Activated CD8-positive, alpha-beta T cell treated with anti-CD3 and anti-CD28 coated beads for 36 hours (primary cell): ENCODE results near the gene RFLNA. TPM values are rescaled to one million over a fixed set of nuclear protein-coding genes. Genes with fewer than 3 reads are reported as not detected.

Source experiments
- ATAC-seq: fragments of 200-7000 bp; cut with Tn5 transposase; one replicate; pipeline ENCODE4 v1.10.0; 2021; ENCODE audit warnings: mild to moderate bottlenecking, moderate library complexity
- CTCF ChIA-PET: fragments of 350-600 bp; sonication (Branson Sonifier 250); formaldehyde crosslinking; loops from one replicate; lab custom pipeline; 2021; ENCODE audit warnings: antibody characterized with exemption; lab: Charles Lee
- POLR2A ChIA-PET: fragments of 350-600 bp; sonication (Branson Sonifier 250); formaldehyde crosslinking; loops from one replicate; lab custom pipeline; 2021; ENCODE audit warnings: antibody characterized with exemption; lab: Charles Lee
- DNase-seq: peaks from one replicate; pipeline ENCODE4 v3.0.0-alpha.2; 2020
- H3K27ac Mint-ChIP-seq: one replicate; pipeline ENCODE4 v1.8.0; 2021; ENCODE audit warnings: mild to moderate bottlenecking, mixed read lengths
- H3K27me3 Mint-ChIP-seq: one replicate; pipeline ENCODE4 v1.8.0; 2021; ENCODE audit warnings: mixed read lengths
- H3K36me3 Mint-ChIP-seq: one replicate; pipeline ENCODE4 v1.8.0; 2021; ENCODE audit warnings: low read depth, mixed read lengths
- H3K4me1 Mint-ChIP-seq: one replicate; pipeline ENCODE4 v1.8.0; 2021; ENCODE audit warnings: low read depth, mixed read lengths
- H3K4me3 Mint-ChIP-seq: one replicate; pipeline ENCODE4 v1.8.0; 2021; ENCODE audit warnings: mild to moderate bottlenecking, moderate library complexity, mixed read lengths
- H3K9me3 Mint-ChIP-seq: one replicate; pipeline ENCODE4 v1.8.0; 2021; ENCODE audit warnings: mixed read lengths
- intact Hi-C: fragments of 100-400 bp; cut with micrococcal nuclease; formaldehyde crosslinking; loops from one replicate; pipeline ENCODE4 v1.10.0; 2022
- total RNA-seq, 2 experiments: library from RNA; stranded (reverse); gene quantifications; one replicate each; pipeline ENCODE4 v1.2.3, GENCODE V29; 2021
- TF ChIP-seq, protein P1 (sequence below): fragments of 200-600 bp; IDR thresholded peaks from one replicate; pipeline ENCODE4 v1.8.0; 2022; ENCODE audit warnings: antibody characterized with exemption, mild to moderate bottlenecking

Gene RFLNA
- total RNA-seq, 2 experiments from 2014 or later, result not detected

DNA sequence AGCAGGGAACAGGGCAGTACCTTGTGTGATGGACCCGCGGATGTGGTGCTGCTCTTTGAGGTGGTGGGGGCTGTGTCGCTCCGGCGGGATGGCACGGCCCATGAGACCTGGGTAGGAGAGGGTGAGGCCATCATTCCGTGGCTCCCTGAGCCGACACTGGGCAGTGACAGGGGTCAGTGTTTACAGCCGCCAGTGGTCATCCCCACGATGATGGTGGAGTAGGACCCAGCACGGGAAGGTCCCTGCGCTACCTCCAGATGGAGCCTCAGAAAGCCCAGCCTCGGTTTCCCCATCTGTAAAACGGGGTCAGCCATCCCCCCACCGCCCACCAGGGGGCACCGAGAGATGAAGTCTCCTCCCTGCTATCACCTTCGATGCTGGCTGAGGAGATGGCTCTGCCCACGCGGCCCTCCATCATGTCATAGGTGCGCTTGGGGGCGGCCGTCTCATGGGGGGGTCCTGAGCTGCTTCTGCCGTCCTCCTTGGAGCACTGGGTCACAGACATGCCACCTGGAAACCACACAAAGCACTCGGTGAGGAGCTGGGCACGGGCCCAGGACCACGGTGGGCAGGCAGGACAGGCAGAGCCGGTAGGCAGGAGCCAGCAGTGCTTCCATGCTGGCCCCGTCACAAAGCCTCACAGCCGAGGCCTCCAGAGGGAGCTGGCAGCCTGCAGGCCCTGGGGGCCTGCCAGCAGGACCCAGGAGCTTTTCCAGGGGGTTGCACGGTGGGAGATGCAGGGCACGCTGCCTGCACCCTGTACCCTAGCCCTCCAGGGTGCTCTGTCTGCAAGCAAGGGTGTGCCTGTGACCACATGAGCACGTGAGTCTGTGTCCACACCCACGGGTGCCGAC, 53.1 kb downstream of the RFLNA start:
- intact Hi-C loops, result loop anchor here (10.0 kb wide), 1 partner anchor 417 kb away; no protein-coding TSS in a partner anchor
- H3K4me1 Mint-ChIP-seq, result no peaks in the 10 kb centered on the region
- no peaks in the 10 kb centered on the region for H3K9me3 Mint-ChIP-seq
- no peak overlapping the region for H3K4me3 Mint-ChIP-seq
- no peak overlapping the region for H3K27ac Mint-ChIP-seq
- DNase-seq (peak; percentile 38), ATAC-seq (no peak)
- H3K27me3 Mint-ChIP-seq, result no peaks in the 10 kb centered on the region
- peaks cover 21% of the 10 kb centered on the region for H3K36me3 Mint-ChIP-seq
- TF ChIP-seq, protein P1, sequence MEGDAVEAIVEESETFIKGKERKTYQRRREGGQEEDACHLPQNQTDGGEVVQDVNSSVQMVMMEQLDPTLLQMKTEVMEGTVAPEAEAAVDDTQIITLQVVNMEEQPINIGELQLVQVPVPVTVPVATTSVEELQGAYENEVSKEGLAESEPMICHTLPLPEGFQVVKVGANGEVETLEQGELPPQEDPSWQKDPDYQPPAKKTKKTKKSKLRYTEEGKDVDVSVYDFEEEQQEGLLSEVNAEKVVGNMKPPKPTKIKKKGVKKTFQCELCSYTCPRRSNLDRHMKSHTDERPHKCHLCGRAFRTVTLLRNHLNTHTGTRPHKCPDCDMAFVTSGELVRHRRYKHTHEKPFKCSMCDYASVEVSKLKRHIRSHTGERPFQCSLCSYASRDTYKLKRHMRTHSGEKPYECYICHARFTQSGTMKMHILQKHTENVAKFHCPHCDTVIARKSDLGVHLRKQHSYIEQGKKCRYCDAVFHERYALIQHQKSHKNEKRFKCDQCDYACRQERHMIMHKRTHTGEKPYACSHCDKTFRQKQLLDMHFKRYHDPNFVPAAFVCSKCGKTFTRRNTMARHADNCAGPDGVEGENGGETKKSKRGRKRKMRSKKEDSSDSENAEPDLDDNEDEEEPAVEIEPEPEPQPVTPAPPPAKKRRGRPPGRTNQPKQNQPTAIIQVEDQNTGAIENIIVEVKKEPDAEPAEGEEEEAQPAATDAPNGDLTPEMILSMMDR, result peak; percentile 65
- ChIA-PET CTCF (interaction anchor here (0.6 kb wide), 2 partner anchors 267 to 424 kb away, joined by 3 to 4 read pairs; no protein-coding TSS in a partner anchor), POLR2A (interaction anchor here (0.6 kb wide), 1 partner anchor 14 kb away, joined by 5 read pairs; no protein-coding TSS in a partner anchor)

DNA sequence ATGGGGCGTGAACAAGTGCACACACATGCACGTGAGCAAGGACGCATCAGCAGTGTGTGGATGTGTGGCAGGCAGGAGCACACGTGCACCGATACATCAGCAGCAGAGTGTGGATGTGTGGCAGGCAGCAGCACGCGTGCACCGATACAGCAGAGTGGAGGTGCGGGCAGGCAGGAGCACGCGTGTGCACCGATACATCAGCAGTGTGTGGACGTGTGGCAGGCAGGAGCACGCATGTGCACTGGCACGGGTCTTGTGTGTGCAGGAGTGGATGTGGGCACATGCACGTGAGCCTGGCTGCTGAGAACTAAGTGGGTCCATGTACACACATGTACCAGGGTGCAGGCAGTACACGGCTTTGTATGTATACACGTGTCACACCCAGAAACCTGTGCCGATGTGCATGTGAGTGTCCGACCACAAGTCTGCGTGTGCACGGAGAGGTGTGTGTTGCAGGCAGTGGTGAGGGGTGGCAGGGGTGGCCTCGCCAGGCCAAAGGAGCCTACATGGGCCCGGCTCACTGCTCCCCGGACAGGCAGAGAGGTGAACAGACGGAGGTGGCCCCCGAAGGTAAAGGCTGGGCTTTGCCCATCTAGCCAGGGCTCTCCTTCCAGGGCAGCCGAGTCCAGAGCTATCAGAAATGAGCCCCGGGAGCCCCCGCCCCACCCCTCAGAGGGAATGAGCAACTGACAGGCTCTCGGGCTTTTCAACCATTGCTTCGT, 53.9 kb downstream of the RFLNA start:
- POLR2A ChIA-PET, result no interaction called here
- TF ChIP-seq, protein P1, result no peak
- H3K27me3 Mint-ChIP-seq, result no peaks in the 10 kb centered on the region
- H3K4me3 Mint-ChIP-seq, result no peak overlapping the region
- H3K27ac Mint-ChIP-seq, result no peak overlapping the region
- H3K9me3 Mint-ChIP-seq, result no peaks in the 10 kb centered on the region
- CTCF ChIA-PET, result interaction anchor here (0.6 to 1.0 kb wide), 3 partner anchors 266 to 423 kb away, joined by 3 to 4 read pairs (median 3); no protein-coding TSS in a partner anchor
- DNase-seq (no peak), ATAC-seq (peak; percentile 13)
- no peaks in the 10 kb centered on the region for H3K4me1 Mint-ChIP-seq
- peaks cover 17% of the 10 kb centered on the region for H3K36me3 Mint-ChIP-seq
- intact Hi-C loops, result loop anchor here (10.0 kb wide), 1 partner anchor 416 kb away; no protein-coding TSS in a partner anchor

DNA sequence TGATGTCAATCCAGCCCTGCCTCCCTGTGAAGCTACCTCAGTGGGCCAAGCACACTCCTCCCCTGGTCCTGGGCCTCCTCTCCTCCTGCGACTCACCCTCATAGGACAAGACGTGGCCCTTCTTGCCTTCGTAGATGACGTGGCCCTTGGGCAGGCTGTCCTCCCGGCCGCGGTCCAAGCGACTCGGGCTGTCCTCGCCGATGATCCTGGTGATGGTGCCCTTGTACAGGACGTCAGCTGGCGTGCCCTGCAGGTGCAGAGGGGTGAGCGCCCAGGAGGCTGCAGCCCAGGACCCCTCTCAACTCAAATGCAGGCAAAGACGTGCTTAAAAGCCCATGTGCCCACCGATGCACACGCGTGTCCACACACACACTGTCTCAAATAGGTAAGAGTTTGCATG, 55.6 kb downstream of the RFLNA start:
- no peak for ATAC-seq
- H3K9me3 Mint-ChIP-seq, result no peaks in the 10 kb centered on the region
- no peak overlapping the region for H3K27ac Mint-ChIP-seq
- no peaks in the 10 kb centered on the region for H3K4me1 Mint-ChIP-seq
- no peaks in the 10 kb centered on the region for H3K27me3 Mint-ChIP-seq
- ChIA-PET CTCF (interaction anchor here (1.0 kb wide), 1 partner anchor 98 kb away, joined by 3 read pairs; no protein-coding TSS in a partner anchor), POLR2A (no interaction called here)
- DNase-seq, result no peak
- H3K36me3 Mint-ChIP-seq, result peaks cover 6% of the 10 kb centered on the region
- TF ChIP-seq, protein P1, result no peak
- no peak overlapping the region for H3K4me3 Mint-ChIP-seq
- intact Hi-C loops, result no loop called here

DNA sequence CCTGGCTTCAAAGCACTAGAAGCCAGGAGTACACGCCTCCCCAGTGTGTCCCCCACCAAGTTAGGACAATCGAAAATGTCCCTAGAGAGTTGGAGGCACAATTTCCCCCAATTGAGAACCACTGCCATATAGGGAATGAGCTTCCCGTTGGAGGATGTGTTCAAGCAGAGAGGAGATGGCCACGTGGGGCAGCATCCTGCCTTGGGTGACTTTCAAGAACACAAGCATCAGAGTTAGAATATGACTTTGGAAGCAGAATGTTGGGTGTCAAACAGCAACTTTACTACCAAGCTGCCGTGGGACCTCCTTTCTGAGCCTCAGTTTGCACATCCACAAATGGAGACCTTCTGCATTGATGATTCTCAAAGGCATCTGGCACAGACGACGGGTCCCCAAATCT, 56.5 kb downstream of the RFLNA start:
- H3K9me3 Mint-ChIP-seq, result no peaks in the 10 kb centered on the region
- ChIA-PET POLR2A (interaction anchor here (0.9 kb wide), 1 partner anchor 14 kb away, joined by 3 read pairs; no protein-coding TSS in a partner anchor), CTCF (interaction anchor here (1.0 to 1.9 kb wide), 2 partner anchors 97 to 420 kb away, joined by 3 to 4 read pairs; no protein-coding TSS in a partner anchor)
- H3K4me1 Mint-ChIP-seq, result no peaks in the 10 kb centered on the region
- no peaks in the 10 kb centered on the region for H3K27me3 Mint-ChIP-seq
- no peak overlapping the region for H3K4me3 Mint-ChIP-seq
- intact Hi-C loops, result no loop called here
- H3K27ac Mint-ChIP-seq, result no peak overlapping the region
- TF ChIP-seq, protein P1, result no peak
- ATAC-seq, result no peak
- DNase-seq, result no peak
- no peaks in the 10 kb centered on the region for H3K36me3 Mint-ChIP-seq
